Activated CD4-positive, alpha-beta T cell treated with anti-CD3 and anti-CD28 coated beads, Interleukin-2, Interleukin-4, amounts not matched to agents 100 ng/mL and 50 ng/mL, durations not matched to agents 16 hours and 8 hours (primary cell): ENCODE measurements around the gene CHMP2A.
A peak's percentile ranks its signal among the peaks of the same experiment; 100 is the strongest.
"Not testable (repeated sequence)": the region's sequence is repeated elsewhere in the genome, so short reads cannot be mapped to it uniquely, and the experiment has no call there.

Experiments used
- DNase-seq: peaks from one replicate; pipeline ENCODE4 v3.0.0-alpha.2; 2020; ENCODE audit warnings: low spot score

CHMP2A gene

DNA sequence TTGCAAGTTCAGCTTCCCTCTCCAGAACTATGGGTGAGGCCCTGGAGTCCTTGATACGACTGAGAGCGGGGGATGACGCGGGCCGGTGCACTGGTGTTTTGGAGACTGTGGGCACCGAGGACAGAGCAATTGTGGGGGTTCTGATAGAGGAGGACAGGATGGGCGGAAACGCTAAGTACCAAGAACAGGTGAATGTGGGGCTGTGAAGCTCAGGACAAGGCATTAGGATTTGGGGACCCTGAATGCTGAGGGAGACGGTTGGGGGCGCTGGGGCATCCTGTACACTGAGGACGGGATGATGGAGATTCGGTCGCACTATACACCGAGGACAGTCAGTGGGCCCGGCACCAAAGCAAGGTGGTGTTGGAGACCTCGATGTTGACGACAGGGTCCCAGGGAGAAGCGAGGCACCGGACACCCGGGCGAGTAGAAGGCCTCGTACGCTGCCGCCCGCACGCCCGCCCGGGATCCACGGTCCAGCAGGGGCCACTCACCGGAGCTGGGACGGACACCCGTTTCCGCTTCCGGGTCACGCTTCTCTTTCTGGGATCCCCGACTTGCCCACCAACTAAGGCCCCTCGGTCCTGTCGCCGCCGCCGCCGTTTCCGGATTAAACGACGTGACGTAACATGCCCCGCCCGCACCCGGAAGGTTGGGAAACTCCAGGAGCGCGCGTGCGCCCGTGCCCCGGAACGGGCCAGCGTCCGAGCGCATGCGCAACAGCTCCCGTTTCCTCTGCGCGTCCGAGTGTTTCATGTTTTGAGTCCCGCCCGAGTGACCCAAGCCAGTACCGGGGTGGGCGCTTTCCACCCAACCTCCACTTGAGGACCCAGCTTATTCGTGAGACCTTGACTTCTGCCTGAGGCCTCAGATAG, at the start of gene CHMP2A:
Gene CHMP2A (minus strand): TSS at position 612 of the 875 bp plus-strand sequence. CDS start 893 bp downstream, outside the sequence.
- peak; percentile 99 for DNase-seq

DNA sequence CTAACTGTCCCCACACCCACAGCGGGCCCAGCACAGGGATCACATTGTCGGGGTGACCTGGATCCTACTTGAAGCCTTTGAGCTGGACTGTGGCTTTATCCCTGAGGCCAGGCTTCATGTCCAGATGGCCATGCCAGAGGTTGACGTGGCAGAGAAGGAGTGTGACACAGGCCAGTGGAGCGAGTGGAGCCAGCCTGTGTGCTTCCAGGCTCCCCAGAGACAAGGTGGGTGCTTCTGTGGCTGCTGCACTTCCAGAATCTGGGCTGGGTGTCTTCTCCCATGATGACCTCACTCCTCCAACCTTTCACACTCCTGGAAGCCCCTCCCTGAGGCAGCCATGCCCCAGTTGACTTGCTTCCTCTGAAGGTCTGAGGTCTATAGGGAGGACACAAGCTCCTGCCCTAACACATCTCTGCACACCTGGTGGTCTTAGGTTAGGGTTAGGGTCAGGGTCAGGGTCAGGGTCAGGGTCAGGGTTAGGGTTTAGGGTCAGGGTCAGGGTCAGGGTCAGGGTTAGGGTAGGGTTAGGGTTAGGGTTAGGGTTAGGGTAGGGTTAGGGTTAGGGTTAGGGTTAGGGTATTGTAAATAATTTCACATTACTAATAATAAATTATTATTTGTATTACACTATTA, 31.3 kb upstream of the CHMP2A start:
- no peak for DNase-seq

- DNase-seq: no peak
Measured at GRCh38 chr19:58585442-58586132, 30.7 kb upstream of the CHMP2A start.

DNA sequence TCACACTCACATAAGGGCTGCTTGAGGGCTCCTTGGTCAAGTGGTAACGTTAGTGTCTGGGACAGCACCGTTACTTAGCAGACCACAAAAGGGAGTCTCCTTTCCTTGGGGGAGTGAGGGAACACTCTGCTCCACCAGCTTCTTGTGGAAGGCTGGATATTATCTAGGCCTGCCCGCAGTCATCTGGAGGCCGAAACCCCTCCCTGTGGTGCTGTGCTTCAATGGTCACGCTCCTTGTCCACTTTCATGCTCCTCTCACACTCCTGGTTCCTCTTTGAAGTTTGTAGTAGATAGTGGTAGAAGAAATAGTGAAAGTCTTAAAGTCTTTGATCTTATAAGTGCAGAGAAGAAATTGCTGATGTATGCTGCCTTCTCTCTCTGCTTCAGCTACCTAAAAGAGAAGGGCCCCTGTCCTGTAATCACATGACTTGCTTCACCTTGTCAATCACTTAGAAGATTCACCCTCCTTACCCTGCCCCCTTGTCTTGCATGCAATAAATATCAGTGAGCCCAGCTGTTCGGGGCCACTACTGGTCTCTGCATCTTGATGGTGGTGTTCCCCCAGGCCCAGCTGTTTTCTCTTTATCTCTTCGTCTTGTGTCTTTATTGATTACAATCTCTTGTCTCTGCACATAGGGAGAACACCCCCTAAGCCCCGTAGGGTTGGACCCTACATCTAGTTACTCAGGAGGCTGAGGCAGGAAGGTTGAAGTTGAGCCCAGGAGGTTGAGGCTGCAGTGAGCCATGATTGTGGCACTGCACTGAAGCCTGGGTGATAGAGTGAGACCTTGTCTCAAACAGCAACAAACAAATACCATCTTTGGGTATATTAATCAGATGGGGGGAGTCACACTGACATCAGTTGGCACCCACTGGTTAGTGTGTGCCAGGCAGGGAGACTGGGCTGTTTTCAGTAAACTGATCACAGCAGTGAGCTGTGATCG, 29.9 kb upstream of the CHMP2A start:
- no peak for DNase-seq

GRCh38 chr19:58582985-58583384, 28.1 kb upstream of the CHMP2A start:
- DNase-seq: no peak

GRCh38 chr19:58581227-58582141, 26.6 kb upstream of the CHMP2A start:
- DNase-seq: peak; percentile 92

- no peak for DNase-seq
Measured at GRCh38 chr19:58579473-58580142, 24.7 kb upstream of the CHMP2A start.

- no peak for DNase-seq
Measured at GRCh38 chr19:58578012-58578925, 23.4 kb upstream of the CHMP2A start.

DNA sequence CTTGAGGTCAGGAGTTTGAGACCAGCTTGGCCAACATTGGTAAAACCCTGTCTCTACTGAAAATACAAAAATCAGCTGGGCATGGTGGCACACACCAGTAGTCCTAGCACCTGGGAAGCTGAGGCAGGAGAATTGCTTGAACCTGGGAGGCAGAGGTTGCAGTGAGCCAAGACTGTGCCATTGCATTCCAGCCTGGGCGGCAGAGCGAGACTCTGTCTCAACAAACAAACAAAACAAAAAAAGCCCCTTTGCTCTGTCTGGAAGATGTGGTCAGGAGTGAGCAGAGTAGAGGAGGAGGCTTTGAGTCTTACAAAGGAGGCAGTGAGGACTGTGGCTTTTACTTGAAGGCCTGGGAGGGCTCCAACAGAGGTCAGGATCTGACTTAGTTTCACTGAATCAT, 22.7 kb upstream of the CHMP2A start:
- not testable (repeated sequence) for DNase-seq

- peak; percentile 90 for DNase-seq
Measured at GRCh38 chr19:58575183-58576041, 20.5 kb upstream of the CHMP2A start.

GRCh38 chr19:58573658-58574164, 18.8 kb upstream of the CHMP2A start:
- no peak for DNase-seq

GRCh38 chr19:58572818-58573657, 18.1 kb upstream of the CHMP2A start, which contains the start of gene MZF1:
MZF1 (minus strand) TSS chr19:58573335; CDS start chr19:58571389, 1,946 bp downstream.
- DNase-seq: peak; percentile 100

GRCh38 chr19:58572026-58572817, 17.3 kb upstream of the CHMP2A start:
- DNase-seq: no peak

DNA sequence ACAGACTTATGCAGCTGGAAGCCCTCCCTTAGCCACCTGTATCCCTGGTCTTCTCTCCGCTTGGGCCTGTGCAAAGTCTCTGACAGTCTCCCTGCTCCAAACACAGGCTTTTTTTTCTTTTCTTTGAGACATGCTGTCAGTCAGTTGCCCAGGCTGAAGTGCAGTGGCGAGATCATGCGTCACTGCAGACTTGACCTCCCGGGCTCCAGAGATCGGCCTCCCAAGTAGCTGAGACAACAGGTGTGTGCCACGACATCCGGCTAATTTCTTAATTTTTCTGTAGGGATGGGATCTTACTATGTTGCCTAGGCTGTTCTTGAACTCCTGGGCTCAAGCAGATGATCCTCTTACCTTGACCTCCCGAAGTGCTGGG, 16.7 kb upstream of the CHMP2A start:
- no peak for DNase-seq

DNA sequence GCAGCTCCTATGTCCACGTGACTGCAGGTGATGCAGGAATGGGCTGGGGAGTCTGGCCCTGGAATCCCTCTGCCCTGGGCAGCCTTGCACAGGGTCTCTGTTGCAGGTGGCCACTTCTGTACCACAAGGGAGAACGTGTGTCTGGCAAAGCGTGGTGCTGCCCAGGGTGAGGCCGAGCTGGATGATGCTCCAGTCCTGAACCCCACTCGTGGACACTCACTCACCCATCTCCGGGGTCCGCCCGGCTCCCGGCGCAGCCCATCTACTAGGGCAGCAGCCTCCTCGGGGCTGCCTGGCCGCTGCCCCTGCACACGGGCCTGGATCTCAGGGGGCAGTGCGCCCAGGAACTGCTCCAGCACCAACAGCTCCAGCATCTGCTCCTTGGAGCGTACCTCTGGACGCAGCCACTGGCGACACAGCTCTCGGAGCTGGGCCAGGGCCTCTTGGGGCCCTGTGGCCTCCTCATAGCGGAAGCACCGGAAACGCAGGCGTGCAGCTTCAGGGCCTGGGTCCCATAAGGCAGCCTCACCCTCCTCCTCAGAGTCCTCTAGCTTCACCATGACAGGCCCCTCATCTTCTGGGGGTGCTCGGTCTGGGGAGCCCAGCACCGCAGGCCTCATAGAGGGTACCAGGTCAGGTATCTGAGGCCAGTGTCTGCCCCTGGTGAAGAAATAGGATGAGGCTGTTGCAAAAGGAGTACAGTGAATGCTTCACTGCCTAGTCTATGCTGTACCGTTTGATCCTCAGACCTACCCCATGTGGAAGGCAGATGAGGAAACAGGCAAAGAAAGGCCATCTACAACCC, 16.1 kb upstream of the CHMP2A start:
- DNase-seq: no peak
